Activated CD4-positive, alpha-beta T cell treated with anti-CD3 and anti-CD28 coated beads for 36 hours (primary cell): ENCODE data around the gene TSBP1. TPM values are rescaled to one million over a fixed set of nuclear protein-coding genes. Genes with fewer than 3 reads are reported as not detected.
A peak's percentile ranks its signal among the peaks of the same experiment; 100 is the strongest.

Experiments used
- ATAC-seq: fragments of 200-7000 bp; cut with Tn5 transposase; one replicate; pipeline ENCODE4 v1.10.0; 2021; ENCODE audit warnings: mild to moderate bottlenecking, moderate library complexity
- CTCF ChIA-PET: fragments of 350-600 bp; sonication (Branson Sonifier 250); formaldehyde crosslinking; loops from one replicate; lab custom pipeline; 2021; ENCODE audit warnings: antibody characterized with exemption; lab: Charles Lee
- POLR2A ChIA-PET: fragments of 350-600 bp; sonication (Branson Sonifier 250); formaldehyde crosslinking; loops from one replicate; lab custom pipeline; 2021; ENCODE audit warnings: antibody characterized with exemption, inconsistent platforms; lab: Charles Lee
- DNase-seq: peaks from one replicate; pipeline ENCODE4 v3.0.0-alpha.2; 2020
- H3K27ac Mint-ChIP-seq: one replicate; pipeline ENCODE4 v1.8.0; 2021; ENCODE audit warnings: mixed read lengths
- H3K27me3 Mint-ChIP-seq: one replicate; pipeline ENCODE4 v1.8.0; 2021; ENCODE audit warnings: mixed read lengths
- H3K36me3 Mint-ChIP-seq: one replicate; pipeline ENCODE4 v1.8.0; 2021; ENCODE audit warnings: low read depth, mixed read lengths
- H3K4me1 Mint-ChIP-seq: one replicate; pipeline ENCODE4 v1.8.0; 2021; ENCODE audit warnings: mixed read lengths
- H3K4me3 Mint-ChIP-seq: one replicate; pipeline ENCODE4 v1.8.0; 2021; ENCODE audit warnings: mild to moderate bottlenecking, moderate library complexity, mixed read lengths
- H3K9me3 Mint-ChIP-seq: one replicate; pipeline ENCODE4 v1.8.0; 2021; ENCODE audit warnings: low read depth, mixed read lengths
- intact Hi-C, 2 experiments: fragments of 100-400 bp; cut with DNase I in 1 of 2; cut with micrococcal nuclease in 1 of 2; formaldehyde crosslinking; loops; one replicate each; pipeline versions ENCODE4 v1.14.2 to v1.15.1; 2022 to 2024; cut with DNase I, micrococcal nuclease
- total RNA-seq, 2 experiments: library from RNA; stranded (reverse); gene quantifications; one replicate each; pipeline ENCODE4 v1.2.3, GENCODE V29; 2021

TSBP1 gene
- total RNA-seq, 2 experiments from 2014 or later, result not detected

DNA sequence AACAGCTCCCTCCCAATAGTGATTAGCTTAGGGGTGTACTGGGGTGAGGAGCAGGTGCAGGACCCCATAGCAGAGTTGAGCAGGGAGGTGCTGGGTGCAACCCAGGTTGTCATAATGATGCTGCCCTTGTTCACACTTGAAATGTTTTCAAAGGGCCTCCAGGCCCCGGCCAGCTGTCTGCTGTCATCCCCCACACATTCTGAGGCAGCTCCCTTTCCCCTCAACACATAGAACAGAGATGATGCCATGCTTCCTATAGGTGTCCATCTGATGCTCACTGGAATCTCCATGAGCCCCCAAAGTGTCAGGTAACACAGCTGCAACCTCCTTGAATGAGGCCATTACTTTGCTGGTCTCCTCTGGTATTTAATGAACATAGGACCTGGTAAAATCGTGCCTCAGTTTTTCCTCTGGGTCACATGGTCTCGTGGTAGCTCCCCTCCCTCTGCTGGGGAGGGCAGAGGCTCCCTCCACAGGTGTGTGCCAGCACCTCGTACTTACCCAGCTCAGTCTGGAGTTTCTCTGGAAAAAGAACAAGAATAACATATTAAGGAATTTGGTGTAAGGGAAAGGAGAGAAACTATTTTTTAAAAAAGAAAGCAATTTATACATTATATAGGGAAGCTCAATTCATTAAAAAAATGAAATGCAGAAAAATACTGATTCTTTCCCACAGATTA, 29.7 kb upstream of the TSBP1 start:
- Mint-ChIP-seq H3K27ac (no peak overlapping the region), H3K4me1 (peaks cover 3% of the 10 kb centered on the region), H3K4me3 (no peak overlapping the region), H3K27me3 (peaks cover 26% of the 10 kb centered on the region), H3K9me3 (no peaks in the 10 kb centered on the region), H3K36me3 (no peaks in the 10 kb centered on the region)
- ATAC-seq, result no peak
- CTCF ChIA-PET, result interaction anchor here (0.6 to 1.8 kb wide), 8 partner anchors 13 to 384 kb away, joined by 3 to 12 read pairs (median 3); no protein-coding TSS in a partner anchor
- intact Hi-C loops, result no loop called here
- DNase-seq, result peak; percentile 18
- POLR2A ChIA-PET, result no interaction called here

DNA sequence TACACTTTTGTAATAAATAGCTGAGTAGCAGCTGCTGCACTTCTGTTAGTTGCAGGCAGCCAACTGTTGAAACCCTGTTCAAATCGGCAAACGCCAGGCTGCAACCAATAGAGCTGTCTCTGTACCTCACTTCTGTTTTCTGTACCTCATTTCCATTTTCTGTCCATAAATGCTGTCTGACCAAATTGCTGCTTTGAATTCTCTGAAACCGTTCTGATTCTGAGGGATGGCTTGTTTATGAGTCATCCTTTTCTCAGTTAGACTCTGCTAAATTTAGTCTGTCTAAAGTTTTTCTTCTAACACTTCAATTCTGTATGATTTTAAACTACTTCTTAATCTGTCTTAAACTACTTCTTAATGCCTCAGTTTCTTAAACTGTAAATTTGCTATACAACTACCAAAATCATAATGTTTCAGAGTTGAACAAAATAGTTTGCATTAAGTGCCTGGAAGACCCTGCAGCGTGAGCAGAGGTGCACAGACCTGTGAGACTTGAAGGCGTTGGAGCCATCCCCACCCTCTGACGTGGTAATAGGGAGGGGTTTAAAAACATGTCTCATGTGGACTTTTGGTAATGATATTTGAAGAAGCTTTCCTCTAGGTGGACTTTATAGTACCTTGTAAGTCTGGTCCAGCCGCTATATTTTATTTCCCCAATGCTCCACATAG, 25.7 kb upstream of the TSBP1 start:
- H3K4me3 Mint-ChIP-seq, result no peak overlapping the region
- no peaks in the 10 kb centered on the region for H3K9me3 Mint-ChIP-seq
- DNase-seq (no peak), ATAC-seq (peak; percentile 74)
- POLR2A ChIA-PET, result no interaction called here
- intact Hi-C loops, result no loop called here
- no peaks in the 10 kb centered on the region for H3K36me3 Mint-ChIP-seq
- no peak overlapping the region for H3K27ac Mint-ChIP-seq
- H3K4me1 Mint-ChIP-seq, result peaks cover 3% of the 10 kb centered on the region
- H3K27me3 Mint-ChIP-seq, result peaks cover 11% of the 10 kb centered on the region
- CTCF ChIA-PET, result interaction anchor here (1.1 to 1.2 kb wide), 2 partner anchors 13 to 303 kb away, joined by 3 read pairs; no protein-coding TSS in a partner anchor

DNA sequence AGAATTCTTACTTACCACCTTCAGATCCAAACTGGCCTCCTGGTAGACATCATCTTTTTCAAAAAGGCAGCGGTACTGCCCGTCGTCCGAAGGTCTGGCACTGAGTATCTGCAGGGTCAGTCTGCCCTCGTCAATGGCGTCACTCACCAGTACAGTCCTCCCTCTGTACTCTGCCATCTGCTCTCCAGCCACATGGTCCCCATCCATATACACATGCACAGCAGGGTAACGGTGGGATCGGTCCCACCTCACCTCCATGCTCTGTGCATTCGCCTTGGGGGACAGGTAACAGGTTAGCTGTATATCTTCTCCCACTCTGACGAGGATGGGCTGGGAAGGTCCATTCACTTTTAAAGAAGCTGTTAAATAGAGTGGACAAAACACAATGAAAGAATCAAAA, 24.3 kb upstream of the TSBP1 start:
- DNase-seq (no peak), ATAC-seq (no peak)
- Mint-ChIP-seq H3K4me3 (no peak overlapping the region), H3K4me1 (peaks cover 3% of the 10 kb centered on the region), H3K9me3 (no peaks in the 10 kb centered on the region), H3K36me3 (no peaks in the 10 kb centered on the region), H3K27ac (no peak overlapping the region), H3K27me3 (peaks cover 11% of the 10 kb centered on the region)
- ChIA-PET POLR2A (no interaction called here), CTCF (no interaction called here)
- intact Hi-C loops, result no loop called here

DNA sequence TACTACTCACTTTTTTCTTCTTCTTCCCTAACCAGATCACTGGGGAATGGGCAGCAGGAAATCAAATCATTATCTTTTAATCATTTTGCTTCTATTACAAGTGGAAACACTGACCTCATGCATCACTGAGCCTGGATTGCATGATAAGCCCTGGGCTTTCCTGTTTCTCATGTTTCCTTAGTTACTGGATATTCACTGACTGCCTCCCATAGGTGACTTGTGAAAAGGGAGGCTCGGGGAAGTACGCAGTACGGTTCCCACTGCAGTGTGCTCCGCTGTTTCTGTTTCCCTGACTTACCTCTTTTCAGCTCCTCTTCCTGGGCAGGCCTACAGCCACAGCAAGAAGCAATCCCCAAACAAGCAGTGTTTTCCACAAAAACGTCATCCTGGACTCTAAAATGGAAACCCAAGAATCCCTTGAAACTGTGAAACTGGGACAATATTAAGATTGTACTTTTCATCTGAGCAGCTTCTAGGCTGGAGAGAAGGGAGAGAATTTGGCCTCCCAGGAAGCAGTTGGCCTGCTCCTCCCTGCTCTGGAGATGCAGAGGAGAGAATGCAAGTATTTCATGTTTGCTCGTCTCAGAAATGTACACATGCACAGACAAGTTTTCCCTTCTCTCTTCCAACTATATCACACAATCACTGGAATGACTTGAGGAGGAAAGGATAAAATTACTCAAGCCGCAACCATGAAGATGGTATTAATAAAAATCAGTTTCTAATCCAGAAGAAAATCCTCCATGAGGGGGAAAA, 22.1 kb upstream of the TSBP1 start:
- H3K4me3 Mint-ChIP-seq, result no peak overlapping the region
- DNase-seq (no peak), ATAC-seq (no peak)
- ChIA-PET POLR2A (no interaction called here), CTCF (no interaction called here)
- H3K9me3 Mint-ChIP-seq, result no peaks in the 10 kb centered on the region
- H3K27ac Mint-ChIP-seq, result no peak overlapping the region
- H3K27me3 Mint-ChIP-seq, result peaks cover 13% of the 10 kb centered on the region
- no peaks in the 10 kb centered on the region for H3K36me3 Mint-ChIP-seq
- intact Hi-C loops, result no loop called here
- peaks cover 3% of the 10 kb centered on the region for H3K4me1 Mint-ChIP-seq

DNA sequence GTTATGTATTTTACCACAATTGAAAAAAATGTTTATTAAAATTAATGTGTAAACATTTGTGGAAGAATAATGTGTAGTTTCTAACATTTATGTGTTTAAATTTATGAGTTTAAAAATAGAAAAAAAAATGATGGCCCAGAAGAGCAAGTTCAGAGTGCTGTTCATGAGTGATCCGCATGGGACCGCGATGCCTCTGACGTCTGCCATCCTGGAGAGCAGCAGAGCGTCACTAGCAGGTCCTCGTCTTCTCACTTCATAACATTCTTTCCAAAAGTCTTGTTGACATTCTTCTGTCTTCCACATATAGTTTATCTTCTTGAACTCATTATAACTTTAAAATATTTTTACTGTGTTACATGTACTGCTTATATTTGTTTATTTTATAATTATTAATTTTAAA, 19.8 kb upstream of the TSBP1 start:
- CTCF ChIA-PET, result no interaction called here
- H3K36me3 Mint-ChIP-seq, result no peaks in the 10 kb centered on the region
- POLR2A ChIA-PET, result no interaction called here
- no peaks in the 10 kb centered on the region for H3K9me3 Mint-ChIP-seq
- no peak for DNase-seq
- H3K27me3 Mint-ChIP-seq, result peaks cover 18% of the 10 kb centered on the region
- H3K4me1 Mint-ChIP-seq, result no peaks in the 10 kb centered on the region
- H3K4me3 Mint-ChIP-seq, result no peak overlapping the region
- intact Hi-C loops, result no loop called here
- H3K27ac Mint-ChIP-seq, result no peak overlapping the region
- no peak for ATAC-seq

DNA sequence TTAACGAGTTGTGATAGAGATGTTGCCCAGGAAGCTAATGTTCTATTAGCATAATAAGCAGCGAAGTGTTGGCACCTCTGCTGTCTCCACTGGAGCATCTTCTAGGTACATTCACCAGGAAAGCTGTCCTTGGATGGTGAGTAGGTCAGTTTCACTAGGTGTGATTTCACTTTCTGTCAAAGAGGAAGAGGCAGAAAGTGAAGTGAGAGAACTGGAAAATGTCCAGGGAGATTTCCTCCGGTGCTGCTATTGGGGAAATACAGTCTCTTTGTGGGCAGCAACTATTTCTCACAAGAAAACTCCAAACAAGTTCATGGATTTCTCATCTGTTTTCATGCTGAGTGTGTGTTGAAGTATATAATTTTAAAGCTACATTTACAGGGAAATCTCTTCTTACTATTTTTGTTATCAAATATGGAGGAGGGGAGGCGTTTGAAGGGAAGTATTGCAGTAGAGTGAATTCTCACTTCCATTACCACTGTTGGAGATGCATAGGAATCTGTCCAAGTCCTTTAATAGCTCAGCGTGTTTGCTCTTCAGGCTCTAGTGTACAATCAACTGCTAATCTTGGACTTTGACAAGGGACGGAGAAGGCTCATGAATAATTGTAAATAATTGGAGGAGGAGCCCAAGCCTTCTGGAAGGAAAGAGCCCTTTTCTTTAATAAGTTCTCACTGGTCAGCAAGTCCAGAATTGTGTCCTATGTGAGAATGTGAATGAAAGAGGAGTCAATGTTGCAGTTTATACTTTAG, 16.1 kb upstream of the TSBP1 start:
- DNase-seq (no peak), ATAC-seq (no peak)
- H3K9me3 Mint-ChIP-seq, result no peaks in the 10 kb centered on the region
- peaks cover 17% of the 10 kb centered on the region for H3K27me3 Mint-ChIP-seq
- ChIA-PET POLR2A (no interaction called here), CTCF (interaction anchor here (1.4 kb wide), 1 partner anchor 18 kb away, joined by 4 read pairs; no protein-coding TSS in a partner anchor)
- intact Hi-C loops, result no loop called here
- H3K4me1 Mint-ChIP-seq, result no peaks in the 10 kb centered on the region
- no peak overlapping the region for H3K27ac Mint-ChIP-seq
- H3K4me3 Mint-ChIP-seq, result no peak overlapping the region
- H3K36me3 Mint-ChIP-seq, result no peaks in the 10 kb centered on the region

DNA sequence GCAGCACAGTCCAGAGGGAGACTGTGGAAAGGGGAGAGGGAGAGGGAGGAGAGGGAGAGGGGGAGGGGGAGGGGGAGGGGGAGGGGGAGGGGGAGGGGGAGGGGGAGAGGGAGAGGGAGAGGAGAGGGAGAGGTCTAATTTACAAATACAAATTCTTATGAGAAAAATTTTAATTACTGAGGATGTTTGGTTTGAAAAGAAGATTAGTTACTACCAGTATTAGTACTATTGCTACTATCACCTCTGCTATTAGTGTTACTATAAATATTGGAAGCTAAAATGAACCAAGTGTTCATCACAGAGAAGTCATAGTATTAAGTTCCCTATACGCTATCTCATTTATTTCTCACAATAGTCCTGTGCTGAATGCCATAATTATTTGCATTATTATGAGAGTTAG, 14.3 kb upstream of the TSBP1 start:
- Mint-ChIP-seq H3K9me3 (no peaks in the 10 kb centered on the region), H3K4me1 (no peaks in the 10 kb centered on the region), H3K4me3 (no peak overlapping the region), H3K27ac (no peak overlapping the region), H3K36me3 (no peaks in the 10 kb centered on the region), H3K27me3 (peaks cover 17% of the 10 kb centered on the region)
- intact Hi-C loops, result no loop called here
- ChIA-PET POLR2A (no interaction called here), CTCF (no interaction called here)
- DNase-seq (no peak), ATAC-seq (no peak)

DNA sequence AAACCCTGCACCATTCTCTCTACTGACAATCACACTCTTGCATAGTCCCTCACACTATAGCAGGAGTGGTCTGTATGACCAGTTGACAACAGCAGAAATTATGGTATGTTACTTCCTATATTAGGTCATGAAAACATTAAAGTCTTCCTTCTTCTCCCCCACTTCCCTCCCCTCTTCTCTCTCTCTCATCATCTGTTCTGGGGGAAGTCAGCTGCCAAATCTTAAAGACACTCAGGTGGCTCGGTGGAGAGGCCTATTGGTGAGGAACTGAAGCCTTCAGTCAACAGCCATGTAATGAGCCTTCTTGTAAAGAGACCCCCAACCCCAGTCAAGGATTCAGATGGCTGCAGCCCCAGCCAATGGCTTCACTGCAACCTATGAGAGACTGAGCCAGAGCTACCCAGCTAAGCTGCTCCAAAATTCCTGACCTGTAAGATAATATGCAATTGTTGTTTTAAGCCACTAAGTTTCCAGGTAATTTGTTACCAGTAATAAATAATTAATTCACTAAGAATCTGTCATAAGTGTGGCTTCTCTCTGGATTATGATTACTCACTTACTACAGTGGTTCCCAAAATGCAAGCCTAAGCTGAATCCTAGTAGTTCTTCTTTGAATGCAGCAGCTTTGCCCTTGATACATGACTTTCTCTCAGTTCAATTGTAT, 11.2 kb upstream of the TSBP1 start:
- Mint-ChIP-seq H3K36me3 (no peaks in the 10 kb centered on the region), H3K27ac (no peak overlapping the region), H3K27me3 (peaks cover 10% of the 10 kb centered on the region), H3K4me3 (no peak overlapping the region), H3K4me1 (no peaks in the 10 kb centered on the region), H3K9me3 (no peaks in the 10 kb centered on the region)
- intact Hi-C loops, result no loop called here
- ATAC-seq (no peak), DNase-seq (no peak)
- POLR2A ChIA-PET, result no interaction called here
- CTCF ChIA-PET, result no interaction called here

DNA sequence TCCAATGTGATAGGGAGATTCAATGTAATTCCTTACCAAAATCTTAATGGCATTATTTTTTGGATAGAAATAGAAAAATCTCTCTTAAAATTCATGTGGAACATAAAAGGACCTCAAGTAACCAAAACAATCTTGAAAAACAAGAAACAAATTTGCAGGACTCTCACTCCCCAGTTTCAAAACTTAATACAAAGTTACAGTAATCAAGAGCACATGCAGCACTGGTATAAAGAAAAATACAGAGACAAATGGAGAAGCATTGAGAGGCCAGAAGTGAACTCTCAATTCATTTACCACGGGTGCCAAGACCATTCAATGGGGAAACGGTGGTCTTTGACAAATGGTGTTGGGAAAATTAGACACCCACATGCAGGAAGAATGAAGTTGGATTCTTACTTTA, 7.8 kb upstream of the TSBP1 start:
- Mint-ChIP-seq H3K36me3 (no peaks in the 10 kb centered on the region), H3K4me3 (no peak overlapping the region), H3K27me3 (peaks cover 15% of the 10 kb centered on the region), H3K27ac (no peak overlapping the region), H3K4me1 (no peaks in the 10 kb centered on the region), H3K9me3 (no peaks in the 10 kb centered on the region)
- intact Hi-C loops, result no loop called here
- ChIA-PET POLR2A (no interaction called here), CTCF (no interaction called here)
- DNase-seq (no peak), ATAC-seq (no peak)

DNA sequence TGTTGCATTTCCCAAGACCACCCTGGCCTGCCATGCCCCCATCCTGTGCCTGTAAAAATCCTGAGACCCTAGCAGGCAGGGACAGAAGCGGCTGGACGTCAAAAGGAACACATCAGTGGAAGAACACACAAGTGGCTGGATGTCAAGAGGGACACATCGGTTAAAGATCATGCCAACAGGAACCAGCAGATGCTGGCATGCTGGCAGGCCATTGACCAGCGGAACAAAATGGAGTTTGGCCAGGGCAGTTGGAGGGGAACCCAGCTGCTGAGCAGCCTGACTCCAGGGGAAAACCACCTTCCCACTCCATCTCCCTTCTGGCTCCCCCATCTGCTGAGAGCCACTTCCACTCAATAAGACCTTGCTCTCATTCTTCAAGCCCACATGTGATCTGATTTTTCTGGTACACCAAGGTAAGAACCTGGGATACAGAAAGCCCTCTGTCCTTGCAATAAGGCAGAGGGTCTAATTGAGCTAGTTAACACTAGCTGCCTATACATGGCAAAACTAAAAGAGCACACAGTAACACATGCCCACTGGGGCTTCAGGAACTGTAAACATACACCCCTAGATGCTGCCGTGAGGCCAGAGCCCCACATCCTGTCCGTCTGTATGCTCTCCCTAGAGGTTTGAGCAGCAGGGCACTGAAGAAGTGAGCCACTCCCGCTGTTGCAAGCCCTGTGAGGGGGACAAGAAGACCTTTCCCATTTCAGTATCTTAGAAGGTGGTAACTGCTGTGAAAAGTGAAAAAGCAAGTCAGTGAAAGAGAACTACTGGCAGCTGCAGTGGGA, 4.2 kb upstream of the TSBP1 start:
- Mint-ChIP-seq H3K27me3 (peaks cover 21% of the 10 kb centered on the region), H3K27ac (no peak overlapping the region), H3K4me3 (no peak overlapping the region), H3K36me3 (no peaks in the 10 kb centered on the region), H3K9me3 (no peaks in the 10 kb centered on the region), H3K4me1 (no peaks in the 10 kb centered on the region)
- DNase-seq, result no peak
- ChIA-PET CTCF (no interaction called here), POLR2A (no interaction called here)
- intact Hi-C loops, result no loop called here
- no peak for ATAC-seq
